Fibroblast of skin of left biceps (primary cell): ENCODE data around the gene AQP7.
"Not testable (repeated sequence)": the region's sequence is repeated elsewhere in the genome, so short reads cannot be mapped to it uniquely, and the experiment has no call there.

Experiments used
- DNase-seq, 2 experiments: peaks; one replicate each; pipeline ENCODE4 v3.0.0-alpha.2; 2013; ENCODE audit warnings: low read depth in 2 of 2

Gene AQP7

GRCh38 chr9:33402371-33402770 is at the start of gene AQP7:
AQP7 (minus strand) TSS chr9:33402568; CDS start chr9:33401262, 1,306 bp downstream.
- DNase-seq, result not testable (repeated sequence)

GRCh38 chr9:33450621-33451146 is 48.3 kb upstream of the AQP7 start:
- DNase-seq, result no peak

- no peak for DNase-seq
Measured at GRCh38 chr9:33449715-33450114, 47.3 kb upstream of the AQP7 start.

GRCh38 chr9:33447799-33448553 is 45.6 kb upstream of the AQP7 start:
- DNase-seq, result no peak

GRCh38 chr9:33446946-33447798 is 44.8 kb upstream of the AQP7 start, which contains the start of gene AQP3:
AQP3 (minus strand) TSS chr9:33447593; CDS start chr9:33447530, 63 bp downstream.
- DNase-seq, result peak in 1 of 2 experiments; percentile 5

GRCh38 chr9:33446240-33446945 is 44.0 kb upstream of the AQP7 start:
- DNase-seq, result no peak

- DNase-seq, result no peak
Measured at GRCh38 chr9:33445389-33446239, 43.2 kb upstream of the AQP7 start.

- no peak for DNase-seq
Measured at GRCh38 chr9:33443464-33444154, 41.2 kb upstream of the AQP7 start.

GRCh38 chr9:33443047-33443446 is 40.7 kb upstream of the AQP7 start:
- DNase-seq, result no peak

GRCh38 chr9:33442125-33442524 is 39.8 kb upstream of the AQP7 start:
- DNase-seq, result no peak

GRCh38 chr9:33440609-33441008 is 38.2 kb upstream of the AQP7 start:
- DNase-seq, result no peak

GRCh38 chr9:33440204-33440603 is 37.8 kb upstream of the AQP7 start:
- DNase-seq, result no peak

GRCh38 chr9:33439731-33440130 is 37.4 kb upstream of the AQP7 start:
- no peak for DNase-seq

- no peak for DNase-seq
Measured at GRCh38 chr9:33438926-33439680, 36.7 kb upstream of the AQP7 start.

- DNase-seq, result no peak
Measured at GRCh38 chr9:33437898-33438297, 35.5 kb upstream of the AQP7 start.

GRCh38 chr9:33437205-33437604 is 34.8 kb upstream of the AQP7 start:
- DNase-seq, result no peak

GRCh38 chr9:33436445-33436844 is 34.1 kb upstream of the AQP7 start:
- DNase-seq, result no peak

GRCh38 chr9:33435821-33436277 is 33.5 kb upstream of the AQP7 start:
- no peak for DNase-seq

GRCh38 chr9:33434317-33435105 is 32.1 kb upstream of the AQP7 start:
- no peak for DNase-seq
